Ovary (tissue), 3 donors: ENCODE data around the gene ATF2.

Experiments used
- POLR2A ChIP-seq: fragments of 450-650 bp; IDR thresholded peaks from one replicate; pipeline ENCODE4 v1.6.1; 2017; ENCODE audit warnings: antibody characterized with exemption, mild to moderate bottlenecking, moderate library complexity
- TF ChIP-seq, protein P1 (sequence below), 3 donors: fragments of 450-650 bp in 2 of 3; fragments of 200-600 bp in 1 of 3; IDR thresholded peaks; one replicate each; pipeline versions ENCODE4 v1.5.1 to v1.8.0; 2016 to 2022; ENCODE audit warnings: antibody characterized with exemption in 3 of 3, mild to moderate bottlenecking in 1 of 3
- donor health status: DM: no; HTN: no; CAD: no.

DNA sequence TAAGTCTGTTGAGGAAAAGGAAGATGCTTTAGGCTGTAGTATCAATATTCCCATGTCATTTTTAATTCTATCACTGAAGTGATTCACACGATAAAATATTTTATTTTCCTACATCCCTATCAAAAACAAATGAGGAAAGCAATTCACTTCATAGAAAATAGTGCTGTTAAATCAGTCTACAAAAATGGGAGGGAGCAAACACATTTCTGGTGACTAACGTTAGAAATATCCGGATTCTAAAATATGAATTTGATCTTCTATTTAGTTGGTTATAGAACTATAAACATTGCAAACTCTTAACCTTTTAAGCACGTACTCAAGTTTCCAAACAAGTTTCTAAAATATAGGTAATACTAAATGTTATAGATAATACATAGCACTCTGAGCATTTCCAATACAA is 20.8 kb downstream of the ATF2 start:
- TF ChIP-seq POLR2A, result no peak
- TF ChIP-seq, protein P1, sequence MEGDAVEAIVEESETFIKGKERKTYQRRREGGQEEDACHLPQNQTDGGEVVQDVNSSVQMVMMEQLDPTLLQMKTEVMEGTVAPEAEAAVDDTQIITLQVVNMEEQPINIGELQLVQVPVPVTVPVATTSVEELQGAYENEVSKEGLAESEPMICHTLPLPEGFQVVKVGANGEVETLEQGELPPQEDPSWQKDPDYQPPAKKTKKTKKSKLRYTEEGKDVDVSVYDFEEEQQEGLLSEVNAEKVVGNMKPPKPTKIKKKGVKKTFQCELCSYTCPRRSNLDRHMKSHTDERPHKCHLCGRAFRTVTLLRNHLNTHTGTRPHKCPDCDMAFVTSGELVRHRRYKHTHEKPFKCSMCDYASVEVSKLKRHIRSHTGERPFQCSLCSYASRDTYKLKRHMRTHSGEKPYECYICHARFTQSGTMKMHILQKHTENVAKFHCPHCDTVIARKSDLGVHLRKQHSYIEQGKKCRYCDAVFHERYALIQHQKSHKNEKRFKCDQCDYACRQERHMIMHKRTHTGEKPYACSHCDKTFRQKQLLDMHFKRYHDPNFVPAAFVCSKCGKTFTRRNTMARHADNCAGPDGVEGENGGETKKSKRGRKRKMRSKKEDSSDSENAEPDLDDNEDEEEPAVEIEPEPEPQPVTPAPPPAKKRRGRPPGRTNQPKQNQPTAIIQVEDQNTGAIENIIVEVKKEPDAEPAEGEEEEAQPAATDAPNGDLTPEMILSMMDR (IDR thresholded peaks at IDR 0.05), result no peak
